Stimulated activated CD4-positive, alpha-beta T cell treated with anti-CD3 and anti-CD28 coated beads, TNF-alpha, amount 100 ng/mL, for 1 hour (primary cell): ENCODE results near the gene TPO.
"Not testable (repeated sequence)": the region's sequence is repeated elsewhere in the genome, so short reads cannot be mapped to it uniquely, and the experiment has no call there.

Experiments
- DNase-seq, 3 donors: peaks; one replicate each; pipeline ENCODE4 v3.0.0-alpha.2; 2020; ENCODE audit warnings: low read depth in 3 of 3, low spot score in 1 of 3

TPO gene

DNA sequence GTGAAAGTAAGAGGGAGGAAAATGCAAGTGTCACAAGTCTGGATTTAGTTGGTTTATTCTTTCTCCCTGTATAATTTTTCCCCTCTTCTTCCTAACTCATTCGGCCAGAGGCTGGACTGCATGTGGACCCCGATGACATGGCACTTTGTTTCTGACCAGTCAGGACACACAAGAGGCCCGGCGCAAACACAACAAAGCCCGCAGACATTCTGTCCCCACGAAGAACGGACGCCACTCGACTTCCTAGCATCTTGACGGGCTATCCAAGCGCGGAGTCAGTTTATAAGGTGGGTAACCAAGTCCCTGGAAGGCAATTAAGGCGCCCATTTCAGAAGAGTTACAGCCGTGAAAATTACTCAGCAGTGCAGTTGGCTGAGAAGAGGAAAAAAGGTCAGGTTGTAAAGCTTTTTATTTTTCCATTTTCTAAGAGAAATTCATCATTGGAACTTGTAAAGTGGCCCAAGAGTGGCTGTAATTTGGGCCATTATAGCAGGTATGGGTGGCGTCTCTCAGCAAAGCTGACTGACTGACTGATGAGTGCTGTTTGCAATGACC is at the start of gene TPO:
Gene TPO (plus strand): TSS at position 308 of the 555 bp plus-strand sequence. CDS start 946 bp downstream, outside the sequence.
- no peak for DNase-seq

DNA sequence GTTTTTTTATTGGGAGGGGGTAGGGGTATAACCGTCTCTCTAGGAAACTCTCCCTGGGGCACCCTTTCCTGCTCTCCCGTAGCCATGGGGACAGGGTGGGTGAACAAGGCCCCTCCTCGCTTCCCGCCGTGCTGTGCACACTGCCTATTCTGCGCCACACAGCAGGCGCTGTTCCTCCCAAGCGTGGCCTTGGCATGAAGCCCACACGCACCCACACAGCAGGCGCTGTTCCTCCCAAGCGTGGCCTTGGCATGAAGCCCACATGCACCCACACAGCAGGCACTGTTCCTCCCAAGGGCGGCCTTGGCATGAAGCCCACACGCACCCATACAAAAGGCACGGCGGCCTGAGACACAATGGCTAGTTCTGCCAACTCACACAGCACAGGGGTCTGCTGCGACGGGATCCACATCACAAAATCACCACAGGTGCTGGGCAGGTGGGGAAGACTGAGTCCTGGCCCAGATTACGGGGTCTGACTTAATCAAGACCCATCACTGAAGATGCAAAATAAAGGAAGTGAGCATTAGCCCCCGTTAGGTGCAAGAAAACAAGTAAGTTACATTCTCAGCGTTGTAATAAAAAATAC is 46.6 kb upstream of the TPO start:
- peak in 1 of 3 donors; percentile 1 for DNase-seq

DNA sequence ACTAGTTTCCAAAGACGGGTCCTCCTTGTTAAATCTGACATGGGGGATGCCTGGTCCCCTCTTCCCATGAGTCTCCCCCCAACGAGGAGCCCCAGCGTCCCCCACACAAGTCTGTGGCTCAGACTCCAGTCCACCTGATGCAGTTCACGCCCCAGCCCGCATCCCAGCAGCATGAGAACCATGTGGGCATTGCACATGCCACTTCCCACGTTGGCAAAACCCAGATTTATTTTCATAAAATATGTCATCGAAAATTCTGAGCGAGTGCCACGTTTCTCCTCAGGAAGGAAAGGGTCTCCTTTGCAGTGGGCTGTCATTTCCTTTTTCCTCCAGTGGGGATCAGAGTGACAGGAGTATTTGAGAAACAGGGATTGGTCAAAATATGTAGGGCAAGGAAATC is 45.7 kb upstream of the TPO start:
- DNase-seq: no peak

DNA sequence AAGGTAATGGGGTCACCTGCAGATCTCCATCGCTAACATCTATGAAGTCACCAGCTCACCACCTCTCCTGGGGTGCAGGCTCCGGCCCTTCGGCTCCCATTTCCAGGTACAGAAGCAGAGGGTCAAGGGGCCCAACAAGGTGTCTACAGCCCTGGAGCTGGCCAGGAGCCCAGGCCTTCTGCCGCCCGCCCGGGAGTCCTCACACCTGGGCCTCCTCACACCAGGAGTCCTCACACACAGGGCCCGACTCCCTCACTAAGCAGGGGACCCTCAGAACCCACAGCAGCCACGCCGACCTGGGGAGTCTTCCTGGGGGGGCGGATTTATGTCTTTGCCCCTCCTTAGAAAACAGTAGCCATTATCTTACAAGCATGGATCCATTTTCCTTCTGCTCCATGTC is 43.4 kb upstream of the TPO start:
- no peak for DNase-seq

DNA sequence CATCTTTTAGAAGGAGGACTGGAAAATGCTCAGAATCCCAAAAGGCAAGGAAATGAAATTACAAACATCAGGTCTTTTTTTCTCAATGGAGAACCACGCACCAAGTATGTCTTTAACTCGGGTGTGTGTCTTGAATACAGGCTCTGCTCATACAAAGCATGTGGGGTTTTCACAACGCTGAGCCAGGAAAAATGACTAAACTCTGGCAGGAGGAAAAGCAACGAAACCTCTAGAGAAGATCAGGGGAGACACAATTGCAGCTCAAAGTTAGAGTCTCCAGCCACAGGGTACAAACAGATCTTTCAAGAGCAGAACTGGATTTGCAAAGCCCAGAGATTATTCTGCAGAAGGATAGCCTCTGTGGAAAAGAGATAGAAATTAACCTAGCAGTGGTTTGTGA is 42.8 kb upstream of the TPO start:
- no peak for DNase-seq

DNA sequence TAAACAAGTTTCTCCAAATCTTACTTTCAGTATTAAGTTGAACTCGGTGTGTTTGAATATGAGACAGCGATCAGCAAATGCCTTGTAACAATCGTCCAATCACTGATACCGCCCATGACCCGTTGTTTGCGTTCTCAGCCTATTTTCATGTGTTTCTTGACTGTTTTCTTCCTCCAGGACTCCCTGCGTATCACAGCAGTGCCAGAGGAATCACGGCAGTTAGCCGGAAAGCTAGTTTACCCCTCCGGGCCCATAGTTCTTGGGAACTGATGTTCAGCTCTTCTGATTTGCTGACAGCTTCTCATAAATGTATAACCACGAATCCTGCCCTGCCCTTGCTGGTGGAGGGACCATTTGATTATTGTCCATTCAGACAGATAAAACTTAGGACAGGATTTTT is 42.2 kb upstream of the TPO start:
- DNase-seq: no peak

DNA sequence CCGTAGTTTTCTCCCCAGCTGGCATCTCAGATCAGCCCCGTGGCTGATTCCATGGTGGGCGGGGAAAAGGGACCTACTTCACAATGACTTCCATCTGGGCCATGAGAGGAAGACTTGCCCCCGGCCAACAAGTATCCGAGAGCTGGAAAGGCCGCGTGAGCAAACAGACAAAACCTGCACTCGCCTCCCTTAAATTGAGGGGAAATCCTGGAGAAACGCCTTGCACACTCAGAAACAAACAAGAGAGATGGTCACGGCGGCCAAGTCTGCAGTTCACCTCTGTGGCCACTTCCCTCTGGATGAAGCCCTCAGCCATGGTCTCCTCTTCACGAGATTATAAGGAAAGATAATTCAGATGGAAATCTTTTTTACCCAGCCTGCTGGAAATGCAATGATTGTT is 39.4 kb upstream of the TPO start:
- DNase-seq: no peak

DNA sequence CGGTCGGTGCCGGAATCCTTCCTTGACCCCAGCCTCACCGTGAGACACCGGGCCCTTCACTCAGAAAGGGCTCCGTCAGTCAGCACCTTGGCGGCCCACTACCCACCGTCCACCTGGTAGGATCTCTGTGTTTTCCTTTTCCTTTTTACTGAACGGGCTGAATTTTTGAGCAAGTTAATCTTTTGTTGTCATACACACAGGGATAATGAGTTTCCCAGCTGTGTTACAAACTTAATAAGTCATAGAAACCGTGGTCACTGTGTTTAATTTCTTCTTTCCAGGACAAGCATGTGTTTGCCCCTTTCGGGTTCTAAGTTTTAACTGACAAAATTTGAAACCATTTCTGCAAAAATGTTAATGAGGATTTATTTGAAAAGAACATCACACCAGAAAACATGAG is 39.0 kb upstream of the TPO start:
- no peak for DNase-seq

DNA sequence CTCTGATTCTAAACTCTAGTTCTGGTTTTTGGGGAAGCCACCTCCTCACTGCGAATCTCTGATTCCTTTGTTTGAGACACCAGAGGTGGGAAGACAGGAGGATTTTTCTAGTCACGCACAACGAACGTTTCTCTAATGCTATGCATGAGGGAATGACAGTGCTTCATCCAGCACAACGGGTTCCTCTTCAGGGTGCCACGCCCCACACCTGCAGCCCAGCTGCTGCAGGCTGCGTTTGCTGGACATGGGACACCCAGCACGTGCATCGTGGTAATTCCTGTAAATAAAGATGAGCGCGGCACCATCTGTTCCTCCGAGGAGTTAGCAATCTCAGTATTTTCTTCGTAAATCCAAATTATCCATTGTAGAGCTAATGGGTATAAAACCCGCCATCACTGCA is 37.5 kb upstream of the TPO start:
- no peak for DNase-seq

DNA sequence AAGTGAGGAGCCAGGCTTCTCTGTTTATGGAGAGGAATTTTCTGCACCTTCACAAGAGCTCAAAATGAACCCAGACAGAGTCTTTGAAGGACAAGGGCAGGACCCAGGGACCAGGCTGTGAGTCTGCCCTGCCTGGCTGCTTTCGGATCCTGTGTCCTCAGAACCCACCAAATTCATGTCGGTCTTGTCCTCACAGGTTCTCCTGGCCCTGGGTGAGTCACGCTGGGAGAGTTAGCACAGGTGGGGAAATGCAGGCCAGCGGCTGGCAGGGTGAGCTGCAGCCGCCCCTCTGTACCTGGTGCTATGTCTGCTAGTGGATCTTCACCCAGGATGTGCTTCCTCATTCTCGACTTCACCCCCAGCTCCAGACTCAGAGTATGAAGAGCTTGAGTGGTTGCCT is 35.8 kb upstream of the TPO start:
- no peak for DNase-seq

DNA sequence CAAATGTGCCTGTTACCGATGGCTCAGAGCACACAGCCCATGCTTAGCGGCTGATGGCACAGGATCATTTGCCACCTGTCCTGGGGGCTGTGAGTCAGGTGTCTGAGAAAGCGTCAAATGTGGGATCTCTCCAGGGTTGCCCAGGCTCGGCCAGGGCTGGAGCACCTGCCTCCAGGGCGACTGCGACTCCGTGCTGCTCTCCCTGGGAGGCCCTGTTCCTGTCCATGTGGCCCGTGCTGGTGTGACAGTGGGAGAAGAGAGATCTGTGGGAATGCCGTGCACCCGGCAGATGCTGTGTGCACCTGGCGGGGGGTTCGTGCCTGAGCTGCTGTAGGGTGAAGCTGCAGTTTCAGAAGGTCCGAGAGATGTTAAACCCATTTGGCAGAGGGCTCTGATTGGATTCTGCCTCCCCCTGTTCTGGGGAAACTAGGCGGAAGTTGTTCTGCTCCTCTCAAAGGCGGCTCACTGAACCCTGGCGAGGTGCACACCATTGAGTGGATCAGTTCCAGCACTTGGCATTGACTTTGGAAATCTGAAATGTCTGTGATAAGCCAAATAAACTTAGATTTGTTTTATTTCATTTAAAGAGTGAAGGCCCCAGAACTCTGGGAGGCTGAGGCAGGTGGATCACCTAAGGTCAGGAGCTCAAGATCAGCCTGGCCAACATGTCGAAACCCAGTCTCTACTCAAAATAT is 34.7 kb upstream of the TPO start:
- DNase-seq: no peak

DNA sequence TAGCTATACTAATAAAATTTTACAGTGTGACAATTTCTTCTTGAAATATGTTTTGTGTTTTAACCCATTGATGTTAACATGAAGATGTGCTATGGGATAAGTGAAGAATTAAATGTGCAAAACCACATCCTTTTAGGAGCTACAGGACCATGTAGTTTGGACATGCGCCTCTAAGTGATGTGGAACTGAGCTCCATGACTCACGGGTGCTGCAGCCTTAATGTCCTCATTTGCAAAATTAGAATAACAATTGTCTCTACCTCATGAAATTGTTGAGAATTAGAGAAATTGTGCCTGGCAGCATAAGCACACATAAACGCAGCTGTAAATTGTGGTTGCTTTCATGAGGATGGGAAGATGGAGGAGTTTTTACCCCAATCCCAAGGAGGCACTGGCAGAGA is 31.6 kb upstream of the TPO start:
- DNase-seq: no peak

DNA sequence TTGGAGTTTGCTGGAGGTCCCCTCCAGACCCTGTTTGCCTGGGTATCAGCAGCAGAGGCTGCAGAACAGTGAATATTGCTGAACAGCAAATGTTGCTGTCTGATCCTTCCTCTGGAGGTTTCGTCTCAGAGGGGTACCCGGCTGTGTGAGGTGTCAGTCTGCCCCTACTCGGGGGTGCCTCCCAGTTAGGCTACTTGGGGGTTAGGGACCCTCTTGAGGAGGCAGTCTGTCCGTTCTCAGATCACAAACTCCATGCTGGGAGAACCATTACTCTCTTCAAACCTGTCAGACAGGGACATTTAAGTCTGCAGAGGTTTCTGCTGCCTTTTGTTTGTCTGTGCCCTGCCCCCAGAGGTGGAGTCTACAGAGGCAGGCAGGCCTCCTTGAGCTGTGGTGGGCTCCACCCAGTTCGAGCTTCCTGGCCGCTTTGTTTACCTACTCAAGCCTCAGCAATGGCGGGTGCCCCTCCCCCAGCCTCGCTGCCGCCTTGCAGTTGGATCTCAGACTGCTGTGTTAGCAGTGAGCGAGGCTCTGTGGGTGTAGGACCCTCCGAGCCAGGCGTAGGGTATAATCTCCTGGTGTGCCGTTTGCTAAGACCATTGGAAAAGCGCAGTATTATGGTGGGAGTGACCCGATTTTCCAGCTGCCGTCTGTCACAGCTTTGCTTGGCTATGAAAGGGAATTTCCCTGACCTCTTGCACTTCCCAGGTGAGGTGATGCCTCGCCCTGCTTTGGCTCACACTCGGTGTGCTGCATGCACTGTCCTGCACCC is 25.1 kb upstream of the TPO start:
- not testable (repeated sequence) for DNase-seq

DNA sequence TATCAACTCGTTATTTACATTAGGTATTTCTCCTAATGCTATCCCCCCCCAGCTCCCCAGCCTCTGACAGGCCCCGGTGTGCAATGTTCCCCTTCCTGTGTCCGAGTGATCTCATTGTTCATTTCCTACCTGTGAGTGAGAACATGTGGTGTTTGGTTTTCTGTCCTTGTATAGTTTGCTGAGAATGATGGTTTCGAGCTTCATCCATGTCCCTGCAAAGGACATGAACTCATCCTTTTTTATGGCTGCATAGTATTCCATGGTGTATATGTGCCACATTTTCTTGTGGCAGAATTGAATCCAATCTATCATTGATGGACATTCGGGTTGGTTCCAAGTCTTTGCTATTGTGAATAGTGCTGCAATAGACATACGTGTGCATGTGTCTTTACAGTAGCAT is 23.1 kb upstream of the TPO start:
- not testable (repeated sequence) for DNase-seq

DNA sequence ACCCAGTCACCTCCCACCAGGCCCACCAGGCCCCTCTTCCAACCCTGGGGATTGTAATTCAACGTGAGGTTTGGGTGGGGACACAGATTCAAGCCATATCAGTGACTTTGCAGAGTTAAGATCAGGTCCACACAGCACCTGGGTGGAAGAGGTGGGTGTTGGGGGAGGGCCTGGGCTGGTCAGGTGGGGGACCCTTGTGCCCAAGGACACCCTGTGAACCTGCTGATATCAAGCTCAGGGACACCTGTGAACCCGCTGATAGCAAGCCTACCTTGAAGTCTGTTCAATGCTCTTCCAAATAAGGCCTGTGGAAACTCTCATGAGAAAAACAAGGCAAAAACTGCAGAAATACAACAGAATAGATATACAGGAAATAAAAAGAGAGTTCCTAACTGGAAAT is 19.9 kb upstream of the TPO start:
- no peak for DNase-seq

DNA sequence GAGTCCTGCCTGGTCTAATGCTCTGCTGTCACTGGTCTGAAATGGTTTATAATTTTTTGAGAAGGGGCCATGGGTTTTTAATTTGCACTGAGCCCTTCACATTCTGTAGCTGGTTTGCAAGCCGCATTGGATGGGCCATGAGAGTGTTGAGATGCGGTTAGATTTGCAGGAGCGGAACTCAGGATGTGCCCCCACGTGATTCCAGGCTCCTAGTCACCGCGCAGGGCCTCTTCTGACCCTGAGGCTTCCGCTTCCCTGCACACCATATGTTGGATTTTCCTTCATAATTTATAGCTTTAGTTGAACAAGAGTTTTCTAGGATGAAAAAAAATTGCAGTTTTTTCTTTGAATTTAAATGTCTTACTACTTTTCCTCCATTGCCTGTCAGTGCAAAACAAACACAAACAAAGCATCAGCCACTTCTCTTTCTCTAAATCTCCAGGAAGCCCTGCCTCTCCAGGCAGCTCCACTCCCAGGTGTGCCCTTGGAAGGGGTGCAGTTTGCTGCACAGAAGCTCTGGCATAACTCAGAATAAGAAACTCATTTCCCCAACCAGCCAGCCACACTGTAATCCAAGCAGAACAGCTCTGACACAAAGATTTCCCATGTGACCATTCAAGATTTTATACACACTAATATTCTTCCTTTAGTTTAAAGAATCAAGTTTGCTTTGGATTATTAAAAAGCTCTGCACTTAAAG is 18.4 kb upstream of the TPO start:
- DNase-seq: no peak

DNA sequence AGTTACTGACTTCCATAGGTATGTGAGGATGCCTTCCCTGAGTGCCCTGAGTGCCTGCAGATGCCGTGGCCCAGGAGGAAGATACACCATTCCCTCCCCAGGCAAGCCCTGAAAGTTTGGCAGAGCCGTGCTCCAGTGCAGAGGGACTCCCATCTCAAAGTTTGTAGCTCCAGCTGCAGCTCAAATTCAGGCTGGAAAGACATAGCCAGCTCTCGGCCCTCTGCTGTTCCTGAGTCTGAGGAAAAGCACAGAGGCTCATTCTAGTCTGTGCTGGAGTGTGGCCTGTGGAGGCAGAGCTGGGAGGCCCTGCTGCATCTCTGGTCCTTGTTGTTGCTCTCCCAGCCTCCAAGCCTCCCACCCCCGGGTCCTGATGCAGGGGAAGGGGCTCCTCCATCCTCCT is 15.9 kb upstream of the TPO start:
- no peak for DNase-seq

DNA sequence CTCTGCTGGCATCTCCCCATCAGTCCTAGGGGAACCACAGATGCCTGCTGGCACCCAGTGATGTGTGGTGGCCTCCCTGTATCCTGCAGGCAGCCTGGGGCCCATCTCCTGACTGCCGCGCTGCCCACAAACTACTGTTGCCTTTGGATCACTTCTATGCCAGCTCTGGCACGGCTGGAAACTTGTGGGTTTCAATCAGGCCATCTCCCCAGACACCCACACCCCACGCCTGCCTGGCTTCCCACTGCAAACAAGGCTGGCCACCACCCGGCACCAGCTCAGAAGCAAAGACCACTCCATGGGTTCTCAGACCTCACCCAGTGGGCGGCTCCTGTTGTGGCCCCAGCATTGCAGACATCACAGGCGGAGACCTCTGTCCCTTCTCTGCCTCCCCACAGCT is 15.1 kb upstream of the TPO start:
- DNase-seq: no peak

DNA sequence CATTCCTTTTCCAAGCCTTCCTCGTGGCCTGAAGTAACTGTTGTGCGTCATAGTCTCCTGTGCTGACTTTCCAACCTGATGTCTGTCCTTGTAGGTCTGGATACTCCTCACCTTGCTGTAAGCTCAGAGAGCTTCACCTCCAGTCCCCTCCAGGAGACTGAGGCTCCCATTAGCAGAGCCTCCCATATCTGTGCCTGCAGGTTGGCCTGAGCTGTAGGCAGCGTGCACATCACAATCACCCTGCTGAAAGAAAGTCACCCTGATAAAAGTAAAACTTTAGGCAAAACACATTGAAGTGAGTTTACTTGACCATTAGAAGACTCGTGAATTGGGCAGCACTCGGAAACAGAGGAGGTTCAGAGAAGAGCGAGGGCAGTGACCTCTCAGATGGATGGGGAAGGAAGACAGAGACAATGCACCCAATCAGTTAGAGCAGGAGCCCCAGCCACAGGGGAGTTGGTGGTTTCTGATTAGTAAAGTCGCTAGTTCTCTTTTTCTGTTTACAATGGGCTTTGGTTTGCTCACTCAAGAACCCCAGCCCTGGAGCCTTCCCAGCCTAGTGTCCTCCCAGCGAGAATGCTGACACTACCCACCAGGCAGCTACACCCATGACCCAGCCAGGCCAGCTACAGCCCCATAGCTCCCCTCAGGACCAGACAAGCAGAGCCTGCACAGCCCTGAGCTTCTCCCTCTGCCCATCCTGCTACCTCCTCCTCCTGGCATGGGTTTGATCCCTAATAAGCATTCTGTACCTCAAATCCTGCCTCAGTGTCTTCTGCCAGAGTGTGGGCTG is 12.1 kb upstream of the TPO start:
- DNase-seq: no peak

DNA sequence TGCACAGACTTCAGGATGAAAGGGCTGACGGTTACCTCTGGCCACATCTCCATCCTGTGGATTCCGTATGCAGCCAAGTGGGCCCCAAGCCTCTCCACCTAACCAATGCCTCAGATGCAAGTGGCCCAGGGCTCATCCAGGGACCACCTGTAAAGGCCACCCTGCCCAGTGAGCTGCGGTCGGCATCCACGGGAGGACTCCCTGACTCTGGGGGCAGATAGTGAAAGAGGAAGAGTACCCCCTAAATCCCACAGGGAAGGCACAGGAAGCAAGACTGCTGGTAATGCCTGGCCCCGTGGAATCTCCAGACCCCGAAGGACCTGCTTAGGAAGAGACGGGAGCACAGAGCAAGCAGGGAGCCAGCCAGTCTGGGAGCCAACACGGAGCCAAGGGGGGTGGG is 11.2 kb upstream of the TPO start:
- no peak for DNase-seq

DNA sequence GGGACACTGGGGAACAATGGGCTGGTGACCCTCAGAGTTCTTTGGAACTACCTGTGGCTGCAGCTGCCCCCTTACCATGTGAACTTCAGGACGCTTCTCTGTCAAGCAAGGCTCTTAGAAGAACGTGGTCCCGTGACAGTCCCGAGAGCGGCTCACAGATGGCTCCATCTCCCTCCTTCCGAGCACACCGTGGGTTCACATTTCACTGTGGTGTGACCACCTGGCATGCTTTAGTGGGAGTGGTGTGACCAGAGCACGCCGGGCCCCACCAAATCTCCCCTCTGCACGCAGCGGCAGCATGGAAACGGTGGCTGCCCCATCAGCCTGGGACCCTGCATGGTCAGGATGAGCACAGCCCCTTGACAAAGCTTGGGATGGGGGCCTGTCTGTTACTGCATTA is 9.7 kb upstream of the TPO start:
- DNase-seq: no peak
